HepG2 (cell line): ENCODE data around the gene ICAM2. TPM values are rescaled to one million over a fixed set of nuclear protein-coding genes. Genes with fewer than 3 reads are reported as not detected.

Source experiments
- CHCHD3 ChIP-seq: sonication (generic); formaldehyde crosslinking; IDR thresholded peaks from 2 replicates; pipeline ENCODE4 v1.8.0; 2022; ENCODE audit warnings: mild to moderate bottlenecking, missing genetic modification reagents, moderate library complexity
- ETV5 ChIP-seq: IDR thresholded peaks from 2 replicates; pipeline ENCODE4 v1.6.1; 2018; ENCODE audit warnings: missing biosample characterization, missing genetic modification reagents, inconsistent platforms, borderline replicate concordance
- HHEX ChIP-seq: IDR thresholded peaks from 2 replicates; pipeline ENCODE4 v1.6.1; 2016; ENCODE audit warnings: control low read depth
- HNF1B ChIP-seq: sonication (generic); formaldehyde crosslinking; IDR thresholded peaks from 2 replicates; pipeline ENCODE4 v1.5.1; 2020; ENCODE audit warnings: mild to moderate bottlenecking, moderate library complexity, missing genetic modification reagents
- KDM4B ChIP-seq: sonication (generic); formaldehyde crosslinking; IDR thresholded peaks from 2 replicates; pipeline ENCODE4 v1.4.0; 2020; ENCODE audit warnings: missing genetic modification reagents
- KDM5B ChIP-seq: sonication (generic); formaldehyde crosslinking; IDR thresholded peaks from 2 replicates; pipeline ENCODE4 v1.4.0; 2020; ENCODE audit warnings: missing genetic modification reagents, mild to moderate bottlenecking, borderline replicate concordance
- NR2F6 ChIP-seq, 2 experiments: IDR thresholded peaks; 2 replicates each; pipeline ENCODE4 v1.6.1; 2016; ENCODE audit warnings: antibody characterized with exemption in 1 of 2, mild to moderate bottlenecking in 1 of 2
- POLR2G ChIP-seq: fragments of 200-400 bp; formaldehyde crosslinking; IDR thresholded peaks from 2 replicates; pipeline ENCODE4 v1.6.1; 2018; ENCODE audit warnings: mild to moderate bottlenecking, low read depth, low read length, moderate library complexity
- SRF ChIP-seq: IDR thresholded peaks from 2 replicates; pipeline ENCODE4 v1.6.1; 2011; ENCODE audit warnings: mild to moderate bottlenecking, low read depth, low read length, moderate library complexity
- SSRP1 ChIP-seq: IDR thresholded peaks from 2 replicates; pipeline ENCODE4 v1.6.1; 2016; ENCODE audit warnings: control low read depth
- SUZ12 ChIP-seq: fragments of 150-350 bp; IDR thresholded peaks from 2 replicates; pipeline ENCODE4 v1.6.1; 2014; ENCODE audit warnings: low read depth, low read length
- ZFP36L1 ChIP-seq: sonication (generic); formaldehyde crosslinking; IDR thresholded peaks from 2 replicates; pipeline ENCODE4 v1.8.0; 2022; ENCODE audit warnings: mild to moderate bottlenecking, missing genetic modification reagents, moderate library complexity
- ZNF496 ChIP-seq: sonication (generic); formaldehyde crosslinking; IDR thresholded peaks from 2 replicates; pipeline ENCODE4 v1.8.1; 2023; ENCODE audit warnings: mild to moderate bottlenecking, moderate library complexity, missing genetic modification reagents; ENCODE audit not compliant: insufficient replicate concordance
- ZNF660 ChIP-seq: sonication (generic); formaldehyde crosslinking; IDR thresholded peaks from 2 replicates; pipeline ENCODE4 v1.5.1; 2020; ENCODE audit warnings: mild to moderate bottlenecking, low read depth, missing genetic modification reagents, borderline replicate concordance
- ZNF782 ChIP-seq: sonication (generic); formaldehyde crosslinking; IDR thresholded peaks from 2 replicates; pipeline ENCODE4 v1.4.0; 2020; ENCODE audit warnings: missing genetic modification reagents, mild to moderate bottlenecking, borderline replicate concordance
- ZSCAN29 ChIP-seq: sonication (generic); formaldehyde crosslinking; conservative IDR thresholded peaks from 2 replicates; pipeline ENCODE4 v1.4.0; 2020; ENCODE audit warnings: mild to moderate bottlenecking, missing genetic modification reagents
- ZXDC ChIP-seq: sonication (generic); formaldehyde crosslinking; IDR thresholded peaks from 2 replicates; pipeline ENCODE4 v1.5.0; 2020; ENCODE audit warnings: mild to moderate bottlenecking, missing genetic modification reagents
- polyA plus RNA-seq, 8 experiments: library from polyadenylated mRNA; depleted of rRNA in 3 of 8; stranded (reverse) in 7 of 8; unstranded in 1 of 8; fragments of >200 nt; fragmentation: Illumina TruSeq in 4 of 8; extraction: Trizol in 4 of 8; gene quantifications; 2 replicates each; pipeline versions ENCODE4 v1.2.1 to v1.2.3, GENCODE V29; 2011 to 2016; ENCODE audit warnings: low read depth in 4 of 8, missing spikeins in 1 of 8, mixed read lengths in 1 of 8; ENCODE audit not compliant: insufficient read depth in 1 of 8
- total RNA-seq, 5 experiments: library from RNA; depleted of rRNA; stranded (reverse); fragments of >200 nt; fragmentation: Illumina TruSeq; extraction: Trizol; gene quantifications; 2 replicates each; pipeline ENCODE4 v1.2.3, GENCODE V29; 2016; ENCODE audit warnings: low read depth in 1 of 5
- TF ChIP-seq, protein P1 (sequence below): sonication (generic); formaldehyde crosslinking; IDR thresholded peaks from 2 replicates; pipeline ENCODE4 v1.4.0; 2020; ENCODE audit warnings: missing genetic modification reagents
- TF ChIP-seq, protein P2 (sequence below): IDR thresholded peaks from 2 replicates; pipeline ENCODE4 v1.4.0; 2020; ENCODE audit warnings: mild to moderate bottlenecking, missing genetic modification reagents

ICAM2 gene
- total and polyA plus RNA-seq, 2 of the 13 experiments (the other 11 are each of a cell fraction or from before 2014, with no cell fraction given) = 10.9 to 20.8 TPM

- TF ChIP-seq ZNF660 (no peak), ZNF496 (no peak), ZXDC (no peak), HNF1B (CRISPR knock-in tag) (peak; percentile 82), POLR2G (no peak), SUZ12 (no peak), SSRP1 (CRISPR knock-in tag) (no peak), HHEX (no peak), ETV5 (CRISPR knock-in tag) (peak; percentile 69; the same call in 1 of the 2 replicates), KDM4B (peak; percentile 56; the same call in 1 of the 2 replicates), ZSCAN29 (CRISPR knock-in tag) (no peak), KDM5B (CRISPR knock-in tag) (peak; percentile 16; the same call in 1 of the 2 replicates), NR2F6 (IDR thresholded peaks at IDR 0.05) (no peak), NR2F6 (CRISPR knock-in tag; IDR thresholded peaks at IDR 0.05) (peak; percentile 34; the same call in 1 of the 2 replicates), ZFP36L1 (CRISPR knock-in tag) (no peak), CHCHD3 (CRISPR knock-in tag) (no peak), ZNF782 (CRISPR knock-in tag) (no peak; the same call in 1 of the 2 replicates), SRF (no peak)
- TF ChIP-seq, protein P1, sequence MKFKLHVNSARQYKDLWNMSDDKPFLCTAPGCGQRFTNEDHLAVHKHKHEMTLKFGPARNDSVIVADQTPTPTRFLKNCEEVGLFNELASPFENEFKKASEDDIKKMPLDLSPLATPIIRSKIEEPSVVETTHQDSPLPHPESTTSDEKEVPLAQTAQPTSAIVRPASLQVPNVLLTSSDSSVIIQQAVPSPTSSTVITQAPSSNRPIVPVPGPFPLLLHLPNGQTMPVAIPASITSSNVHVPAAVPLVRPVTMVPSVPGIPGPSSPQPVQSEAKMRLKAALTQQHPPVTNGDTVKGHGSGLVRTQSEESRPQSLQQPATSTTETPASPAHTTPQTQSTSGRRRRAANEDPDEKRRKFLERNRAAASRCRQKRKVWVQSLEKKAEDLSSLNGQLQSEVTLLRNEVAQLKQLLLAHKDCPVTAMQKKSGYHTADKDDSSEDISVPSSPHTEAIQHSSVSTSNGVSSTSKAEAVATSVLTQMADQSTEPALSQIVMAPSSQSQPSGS (CRISPR knock-in tag) = 0 out of 2 replicates have a peak, but pooled peaks have one; percentile 42
- TF ChIP-seq, protein P2, sequence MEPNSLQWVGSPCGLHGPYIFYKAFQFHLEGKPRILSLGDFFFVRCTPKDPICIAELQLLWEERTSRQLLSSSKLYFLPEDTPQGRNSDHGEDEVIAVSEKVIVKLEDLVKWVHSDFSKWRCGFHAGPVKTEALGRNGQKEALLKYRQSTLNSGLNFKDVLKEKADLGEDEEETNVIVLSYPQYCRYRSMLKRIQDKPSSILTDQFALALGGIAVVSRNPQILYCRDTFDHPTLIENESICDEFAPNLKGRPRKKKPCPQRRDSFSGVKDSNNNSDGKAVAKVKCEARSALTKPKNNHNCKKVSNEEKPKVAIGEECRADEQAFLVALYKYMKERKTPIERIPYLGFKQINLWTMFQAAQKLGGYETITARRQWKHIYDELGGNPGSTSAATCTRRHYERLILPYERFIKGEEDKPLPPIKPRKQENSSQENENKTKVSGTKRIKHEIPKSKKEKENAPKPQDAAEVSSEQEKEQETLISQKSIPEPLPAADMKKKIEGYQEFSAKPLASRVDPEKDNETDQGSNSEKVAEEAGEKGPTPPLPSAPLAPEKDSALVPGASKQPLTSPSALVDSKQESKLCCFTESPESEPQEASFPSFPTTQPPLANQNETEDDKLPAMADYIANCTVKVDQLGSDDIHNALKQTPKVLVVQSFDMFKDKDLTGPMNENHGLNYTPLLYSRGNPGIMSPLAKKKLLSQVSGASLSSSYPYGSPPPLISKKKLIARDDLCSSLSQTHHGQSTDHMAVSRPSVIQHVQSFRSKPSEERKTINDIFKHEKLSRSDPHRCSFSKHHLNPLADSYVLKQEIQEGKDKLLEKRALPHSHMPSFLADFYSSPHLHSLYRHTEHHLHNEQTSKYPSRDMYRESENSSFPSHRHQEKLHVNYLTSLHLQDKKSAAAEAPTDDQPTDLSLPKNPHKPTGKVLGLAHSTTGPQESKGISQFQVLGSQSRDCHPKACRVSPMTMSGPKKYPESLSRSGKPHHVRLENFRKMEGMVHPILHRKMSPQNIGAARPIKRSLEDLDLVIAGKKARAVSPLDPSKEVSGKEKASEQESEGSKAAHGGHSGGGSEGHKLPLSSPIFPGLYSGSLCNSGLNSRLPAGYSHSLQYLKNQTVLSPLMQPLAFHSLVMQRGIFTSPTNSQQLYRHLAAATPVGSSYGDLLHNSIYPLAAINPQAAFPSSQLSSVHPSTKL = no peak
Measured at GRCh38 chr17:63998050-63998720, 22.2 kb downstream of the ICAM2 start, which contains the start of gene PRR29 (continued).
